HG03565 (cell line): ENCODE measurements around the gene ZNF407.

ENCODE experiments used
- ATAC-seq: cut with Tn5 transposase; IDR thresholded peaks from one replicate; pipeline ENCODE4 v1.9.1; 2021; ENCODE audit warnings: mild to moderate bottlenecking, moderate library complexity; ENCODE audit not compliant: unreplicated experiment

ZNF407 gene

DNA sequence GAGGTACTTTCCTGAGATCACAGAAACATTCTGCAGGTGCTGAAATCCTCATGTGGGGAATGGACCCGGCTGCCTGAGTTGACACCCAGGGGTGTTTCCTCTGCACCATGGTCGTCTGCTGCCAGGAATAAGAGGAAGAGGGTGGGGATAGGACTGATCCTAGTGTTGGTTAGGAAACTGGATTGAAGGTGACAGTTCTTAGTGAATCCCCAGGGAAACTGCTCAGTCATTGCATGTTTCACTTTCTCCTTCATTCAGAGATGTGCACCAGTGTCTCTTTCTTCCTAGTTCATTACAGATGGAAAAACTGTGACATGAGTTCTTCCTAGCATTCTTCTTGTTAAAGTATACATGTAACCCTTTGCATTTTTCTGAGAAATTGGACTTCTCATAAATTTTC lies 317.0 kb downstream of the ZNF407 start:
- no peak for ATAC-seq

DNA sequence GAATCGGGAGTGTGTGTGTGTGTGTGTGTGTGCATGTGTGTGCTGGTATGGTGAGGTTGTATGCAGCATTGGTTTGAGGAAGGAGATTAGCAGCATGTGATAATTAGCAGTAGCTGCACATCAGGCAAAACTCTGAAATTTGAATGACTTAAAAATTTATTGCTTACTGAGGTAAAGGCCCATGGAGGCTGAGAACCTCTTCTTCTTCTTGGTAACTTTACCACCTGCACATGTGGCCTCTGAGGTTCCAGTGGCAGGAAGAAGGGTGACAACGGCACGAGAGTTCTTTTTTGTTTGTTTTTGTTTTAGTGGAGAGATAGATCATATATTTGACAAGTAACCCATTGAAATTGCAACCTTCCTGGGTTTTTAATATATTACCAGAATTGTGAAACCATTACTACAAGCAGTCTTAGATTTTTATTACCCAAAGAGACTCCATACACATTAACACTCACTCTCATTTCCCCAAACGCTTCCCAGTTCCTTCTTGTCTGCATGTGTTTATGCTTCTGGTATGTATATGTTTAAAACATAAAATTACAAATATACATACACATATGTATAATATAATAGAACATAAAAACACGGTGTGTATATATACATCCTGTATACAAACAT lies 319.2 kb downstream of the ZNF407 start:
- no peak for ATAC-seq

- no peak for ATAC-seq
These were observed 320.7 kb downstream of the ZNF407 start for GRCh38 chr18:74918276-74918790.

DNA sequence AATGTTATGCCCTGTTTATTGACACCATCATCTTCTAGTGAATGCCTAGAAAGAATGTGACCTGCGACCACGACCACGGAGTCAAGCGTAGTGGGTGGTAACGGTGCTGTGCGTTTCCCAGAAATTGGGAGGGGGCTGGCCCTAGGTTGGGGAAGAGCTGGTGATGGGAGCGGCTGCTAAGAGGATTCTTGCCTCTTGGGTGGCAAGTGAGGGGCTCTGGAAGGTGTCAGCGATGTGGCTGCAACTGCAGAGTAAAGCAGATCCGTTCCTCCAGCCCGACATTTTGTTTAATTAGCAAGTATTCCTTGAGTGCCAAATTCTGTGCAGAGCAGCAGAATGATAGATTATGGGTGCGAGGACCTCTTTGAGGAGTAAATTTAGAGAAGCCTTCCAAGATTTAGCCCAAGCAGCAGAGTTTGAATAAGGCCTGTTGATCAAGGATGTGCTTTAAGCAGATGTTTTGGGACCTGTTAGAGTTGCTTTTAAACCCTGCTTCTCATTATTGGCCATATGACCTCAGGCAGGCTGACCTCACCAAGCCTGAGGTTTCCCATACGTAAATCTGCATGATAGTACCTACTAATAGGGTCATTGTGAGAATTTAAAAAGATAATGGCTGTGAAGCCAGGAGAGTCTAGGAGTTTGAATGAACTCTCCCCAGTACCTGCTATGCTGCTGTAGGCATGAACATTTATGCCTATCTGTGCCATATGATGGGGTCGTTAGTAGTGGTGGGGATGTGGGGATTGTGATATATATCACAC lies 323.6 kb downstream of the ZNF407 start:
- ATAC-seq = no peak

GRCh38 chr18:74926051-74926450 lies 328.4 kb downstream of the ZNF407 start:
- ATAC-seq = no peak

- ATAC-seq = no peak
These were observed 330.7 kb downstream of the ZNF407 start for GRCh38 chr18:74928194-74928968.

DNA sequence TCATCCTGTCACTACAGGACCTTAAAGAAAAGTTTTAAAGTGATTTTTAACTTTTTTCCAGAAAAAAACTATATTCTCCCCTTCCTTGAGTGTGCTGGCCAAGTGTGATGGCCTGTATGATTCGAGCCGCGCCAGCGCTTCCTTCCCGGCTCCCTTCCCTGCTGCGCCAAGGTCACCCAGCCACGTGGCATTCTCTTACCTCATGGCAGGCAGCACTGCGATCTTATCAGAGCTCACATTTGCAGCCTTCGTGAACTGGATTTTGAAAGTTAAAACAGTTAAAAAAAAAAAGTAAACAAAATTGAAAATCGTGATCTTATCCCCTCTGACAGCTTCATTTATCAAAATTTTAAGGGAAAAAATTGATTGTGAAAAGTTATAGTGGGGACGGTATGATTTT lies 331.4 kb downstream of the ZNF407 start:
- ATAC-seq = no peak

GRCh38 chr18:74930616-74931015 lies 332.9 kb downstream of the ZNF407 start:
- no peak for ATAC-seq

GRCh38 chr18:74933930-74934329 lies 336.3 kb downstream of the ZNF407 start:
- ATAC-seq = no peak

DNA sequence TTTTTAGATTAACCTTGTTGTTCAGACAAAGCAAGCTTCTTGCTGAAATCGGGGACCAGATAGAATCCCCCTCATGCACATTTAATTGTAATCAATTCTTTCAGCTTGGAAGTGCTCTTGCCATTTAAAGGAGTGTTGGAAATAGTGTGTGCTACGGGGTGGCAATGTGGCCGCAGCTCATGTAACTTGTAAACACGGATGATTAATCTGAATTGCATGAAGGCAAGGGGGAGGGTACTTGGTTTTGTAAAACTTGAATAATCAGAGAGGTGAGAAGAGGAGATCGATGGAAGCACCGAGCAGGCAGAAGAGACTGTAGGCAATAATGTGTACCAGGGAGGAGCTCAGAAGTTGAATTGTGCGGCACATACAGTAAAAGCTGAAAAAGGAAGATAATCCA lies 337.8 kb downstream of the ZNF407 start:
- no peak for ATAC-seq

GRCh38 chr18:74936343-74936742 lies 338.7 kb downstream of the ZNF407 start:
- no peak for ATAC-seq

DNA sequence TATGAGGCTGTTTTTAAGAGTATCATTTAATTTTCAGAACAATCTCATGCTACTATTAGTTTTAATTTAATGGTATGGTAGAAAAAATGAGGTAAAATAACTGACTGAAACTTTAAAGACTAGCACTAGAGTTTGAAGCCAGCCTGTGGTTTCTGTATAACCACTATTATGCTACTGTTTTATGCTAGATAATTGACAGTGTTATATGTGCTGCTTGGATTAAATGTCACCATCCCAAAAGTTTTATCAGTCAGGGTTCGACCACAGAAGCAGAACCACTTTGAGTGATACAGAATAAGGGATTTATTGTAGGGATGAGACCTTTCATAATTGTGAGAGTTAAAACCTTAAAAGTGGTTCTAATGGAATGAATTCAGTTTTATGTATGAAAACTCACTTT lies 339.6 kb downstream of the ZNF407 start:
- no peak for ATAC-seq

DNA sequence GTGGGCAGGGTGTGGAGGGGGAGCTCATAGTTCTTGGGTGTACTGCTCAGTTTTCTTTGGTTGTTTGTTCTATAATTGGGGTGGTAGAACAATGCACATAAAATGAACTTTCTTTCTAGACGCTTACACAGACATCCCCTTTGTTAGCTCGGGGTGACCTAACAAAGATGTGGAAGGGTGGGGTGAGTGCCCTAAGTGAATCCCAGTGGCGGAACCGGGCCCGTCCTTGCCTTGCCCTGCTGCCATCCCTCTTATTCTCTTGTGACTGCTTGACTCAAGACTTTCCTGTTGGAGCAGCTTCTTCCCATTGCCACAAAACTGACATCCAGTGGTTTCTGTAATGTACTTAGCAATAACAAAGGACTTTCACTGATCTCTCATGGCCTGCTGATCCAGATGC lies 343.2 kb downstream of the ZNF407 start:
- ATAC-seq = no peak

DNA sequence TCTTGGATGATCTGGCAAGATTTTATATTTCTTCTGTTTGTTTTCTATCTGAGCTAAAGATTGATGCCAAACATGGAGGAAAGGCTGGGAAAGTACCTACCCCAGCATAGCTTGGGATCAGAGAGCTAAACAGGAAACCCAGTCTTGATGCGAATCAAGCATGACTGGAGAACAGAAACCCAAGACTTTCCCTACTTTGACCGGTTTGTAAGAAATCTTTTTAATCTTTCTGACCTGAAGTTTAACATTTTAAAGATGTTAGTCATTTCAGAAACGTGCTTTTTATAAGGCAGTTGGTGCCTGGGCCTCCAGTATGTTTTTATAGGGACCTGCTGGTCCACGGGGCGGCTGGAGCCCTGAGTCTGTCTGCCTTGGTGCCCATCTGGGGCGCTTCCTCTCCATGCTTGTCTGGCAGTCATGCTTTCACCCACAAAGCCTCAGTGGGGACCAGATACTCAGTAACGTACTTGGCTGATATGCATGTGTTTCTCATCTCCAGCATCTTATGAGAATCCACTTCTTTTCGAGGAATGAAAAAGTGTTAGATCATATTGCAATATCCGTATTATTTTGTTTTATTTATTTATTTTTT lies 344.7 kb downstream of the ZNF407 start:
- peak; percentile 77 for ATAC-seq

DNA sequence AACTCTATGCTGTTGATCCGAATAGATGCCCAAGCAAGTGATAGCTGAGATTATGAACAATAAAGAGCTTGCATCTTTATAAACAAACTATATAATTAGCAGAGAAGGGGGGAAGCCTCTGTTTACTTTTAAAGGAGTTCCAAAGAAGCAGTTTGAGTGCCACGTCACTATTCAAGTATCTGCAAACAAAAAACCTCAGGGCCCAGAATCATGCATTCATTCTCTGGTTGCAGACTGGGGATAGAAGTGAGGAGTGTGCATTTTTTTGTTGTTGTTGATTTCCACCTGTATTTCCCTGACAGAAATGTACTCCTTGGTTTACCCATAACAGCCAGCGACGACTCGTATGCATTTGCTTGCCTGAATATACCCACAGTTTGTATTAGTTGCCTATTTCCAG lies 347.0 kb downstream of the ZNF407 start:
- no peak for ATAC-seq

- no peak for ATAC-seq
These were observed 348.3 kb downstream of the ZNF407 start for GRCh38 chr18:74945774-74946545.

- ATAC-seq = no peak
These were observed 349.1 kb downstream of the ZNF407 start for GRCh38 chr18:74946646-74947375.

- ATAC-seq = no peak
These were observed 349.7 kb downstream of the ZNF407 start for GRCh38 chr18:74947417-74947816.

DNA sequence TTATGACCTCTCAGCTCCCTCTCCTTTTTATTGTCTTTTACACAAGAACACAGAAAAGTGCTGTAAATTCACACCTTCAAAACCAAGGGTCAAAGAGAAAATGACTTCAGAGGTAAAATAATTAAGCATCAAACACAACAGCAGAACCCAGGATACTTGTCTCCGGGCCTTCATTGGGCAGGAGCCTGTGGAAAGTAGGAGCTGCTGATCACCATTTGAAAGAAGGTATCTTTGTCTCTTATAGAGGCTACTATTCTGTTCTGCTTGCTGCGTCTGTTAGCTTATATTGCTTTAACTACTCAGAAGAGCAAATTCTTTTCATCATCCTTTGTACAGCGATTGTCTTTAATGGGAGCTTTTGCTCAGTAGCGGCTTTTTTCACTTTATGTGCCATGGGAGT lies 350.2 kb downstream of the ZNF407 start:
- no peak for ATAC-seq

DNA sequence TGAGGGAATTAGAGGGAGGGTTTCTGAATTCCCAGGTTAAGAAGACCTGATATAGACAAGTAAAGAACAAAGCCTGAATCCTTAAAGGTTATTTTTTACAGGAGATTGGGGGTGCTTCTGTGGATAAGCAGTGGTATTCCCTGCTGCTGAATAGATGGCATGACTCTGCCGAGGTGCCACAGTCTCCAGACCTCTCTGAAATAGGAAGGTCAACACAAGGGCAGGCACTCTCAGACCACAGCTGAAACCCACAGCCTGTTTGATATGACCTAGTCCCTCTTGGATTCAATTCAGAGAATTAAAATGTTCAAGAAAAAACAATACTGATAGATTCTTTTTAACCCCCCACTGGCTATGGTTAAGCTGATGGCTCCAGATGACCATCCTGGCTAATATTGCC lies 351.9 kb downstream of the ZNF407 start:
- ATAC-seq = no peak
